PFSK-1 (cell line): ENCODE data around the gene ECM1.

Experiments
- FOXP2 ChIP-seq: optimal IDR thresholded peaks from 2 replicates; pipeline ENCODE3; 2011; ENCODE audit warnings: borderline replicate concordance, control low read depth, inconsistent platforms; ENCODE audit not compliant: insufficient read depth; ENCODE audit errors: extremely low read length, extremely low read depth
- POLR2AphosphoS5 ChIP-seq: IDR thresholded peaks from 2 replicates; pipeline ENCODE4 v1.6.1; 2012; ENCODE audit warnings: low read depth, mild to moderate bottlenecking, control low read depth, low read length, moderate library complexity
- REST ChIP-seq, 2 experiments: IDR thresholded peaks; 2 replicates each; pipeline versions ENCODE4 v1.6.1 to v1.8.0; 2011 to 2012; ENCODE audit warnings: low read depth in 2 of 2, low read length in 2 of 2, control low read depth in 1 of 2, inconsistent platforms in 1 of 2, mild to moderate bottlenecking in 1 of 2, moderate library complexity in 1 of 2; ENCODE audit not compliant: insufficient read depth in 1 of 2
- SIN3A ChIP-seq: IDR thresholded peaks from 2 replicates; pipeline ENCODE4 v1.6.1; 2012; ENCODE audit warnings: mild to moderate bottlenecking, low read length, moderate library complexity, borderline replicate concordance; ENCODE audit not compliant: insufficient read depth
- TAF1 ChIP-seq: IDR thresholded peaks from 2 replicates; pipeline ENCODE4 v1.6.1; 2012; ENCODE audit warnings: low read length, control low read depth, borderline replicate concordance; ENCODE audit not compliant: insufficient read depth

Gene ECM1

GRCh38 chr1:150561254-150561973, 53.5 kb downstream of the ECM1 start:
- peak; percentile 75; the same call in 1 of the 2 replicates for TF ChIP-seq TAF1
- no peak for TF ChIP-seq FOXP2
- 0 out of 2 replicates have a peak, but pooled peaks have one; percentile 30 for TF ChIP-seq SIN3A
- TF ChIP-seq REST (IDR thresholded peaks at IDR 0.05; ENCODE audit: insufficient read depth in 1 of 2, low read depth in 2 of 2, low read length in 2 of 2), result peak in 1 of 2 experiments; percentile 7; a peak in 1 of 4 replicates
- TF ChIP-seq POLR2AphosphoS5, result peak; percentile 74; the same call in 1 of the 2 replicates

DNA sequence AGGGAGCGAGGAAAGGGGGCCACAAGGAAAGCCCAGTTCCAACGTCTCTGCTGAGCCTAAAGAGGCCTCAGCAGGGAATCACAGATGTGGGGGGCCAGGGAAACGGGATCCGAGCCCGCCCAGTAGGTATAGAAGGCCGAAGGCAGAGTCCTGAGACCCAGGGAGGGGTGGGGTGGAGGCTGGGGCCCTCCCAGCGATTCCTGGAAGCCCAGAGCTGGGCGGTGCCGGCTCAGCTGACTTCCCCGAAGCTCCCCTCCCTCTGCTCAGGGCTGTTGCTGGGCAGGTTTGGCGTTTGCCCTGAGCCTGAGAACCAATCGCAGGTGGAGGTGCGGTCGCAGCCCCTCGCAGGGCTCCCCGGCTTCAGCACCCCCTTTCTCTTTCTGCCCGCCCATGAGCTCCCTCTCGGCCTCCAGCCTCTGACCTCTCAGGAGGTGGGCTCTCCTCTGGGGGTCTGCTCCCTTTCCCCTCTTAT, 54.1 kb downstream of the ECM1 start:
- no peak for TF ChIP-seq FOXP2
- TF ChIP-seq TAF1, result 0 out of 2 replicates have a peak, but pooled peaks have one; percentile 49
- 0 out of 2 replicates have a peak, but pooled peaks have one; percentile 55 for TF ChIP-seq SIN3A
- TF ChIP-seq REST (IDR thresholded peaks at IDR 0.05; ENCODE audit: insufficient read depth in 1 of 2, low read depth in 2 of 2, low read length in 2 of 2), result 0 out of 4 replicates have a peak, but pooled peaks of 1 of the 2 experiments have one; percentile 31
- no peak for TF ChIP-seq POLR2AphosphoS5

- TF ChIP-seq TAF1 (no peak), FOXP2 (no peak), REST (IDR thresholded peaks at IDR 0.05; ENCODE audit: insufficient read depth in 1 of 2, low read depth in 2 of 2, low read length in 2 of 2) (no peak), SIN3A (no peak), POLR2AphosphoS5 (no peak)
Observed at GRCh38 chr1:150562446-150563339, 54.8 kb downstream of the ECM1 start.
